HUDEP-2 (cell line): ENCODE results near the gene PTPN1.

Source experiments
- DNase-seq, 76 experiments: peaks; one replicate each; lab custom pipeline; 2025; ENCODE audit not compliant: unreplicated experiment in 76 of 76; lab: John Stamatoyannopoulos, UW

The PTPN1 gene

DNA sequence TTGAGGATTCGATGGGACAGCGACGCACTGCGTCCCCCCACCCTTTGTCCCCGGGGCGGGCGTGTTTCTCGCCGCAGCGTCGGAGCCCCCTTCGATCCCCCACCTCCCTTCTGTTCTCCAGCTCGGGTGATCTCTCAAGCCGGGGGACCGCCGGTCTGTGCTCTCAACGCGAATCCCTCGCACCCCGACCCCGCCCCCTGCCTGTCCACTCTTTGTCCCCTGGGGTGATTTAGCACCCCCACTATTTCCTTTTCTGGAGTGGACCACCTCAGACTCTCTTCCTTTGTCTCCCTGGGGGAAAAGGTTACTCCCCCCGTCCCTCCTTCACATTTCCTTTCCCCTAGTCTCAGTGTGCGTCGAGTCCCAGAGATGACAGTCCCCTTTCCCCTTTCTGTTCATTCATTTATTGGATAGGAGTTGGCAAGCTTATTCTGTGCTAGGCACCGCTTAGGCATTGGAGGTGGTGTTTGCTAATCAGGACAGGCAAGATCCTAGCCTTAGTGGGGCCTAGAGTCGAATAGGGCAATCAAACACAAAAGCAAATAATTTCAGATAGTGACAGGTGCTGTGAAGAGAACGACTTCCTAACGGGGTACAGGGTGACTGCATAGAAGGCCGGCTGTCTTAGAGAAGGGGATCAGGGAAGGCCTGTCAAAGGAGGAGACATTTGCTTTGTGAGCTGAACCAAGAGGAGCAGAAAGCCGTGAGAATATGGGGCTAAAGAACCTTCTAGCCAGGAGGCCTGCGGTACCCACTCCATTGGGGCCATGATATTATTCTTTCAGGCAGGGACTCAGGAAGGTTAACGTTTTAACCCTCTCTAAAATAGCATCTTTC is 741 bp downstream of the PTPN1 start:
- DNase-seq, result peak in 7 of 76 experiments; percentile 5 to 28 (median 15)

DNA sequence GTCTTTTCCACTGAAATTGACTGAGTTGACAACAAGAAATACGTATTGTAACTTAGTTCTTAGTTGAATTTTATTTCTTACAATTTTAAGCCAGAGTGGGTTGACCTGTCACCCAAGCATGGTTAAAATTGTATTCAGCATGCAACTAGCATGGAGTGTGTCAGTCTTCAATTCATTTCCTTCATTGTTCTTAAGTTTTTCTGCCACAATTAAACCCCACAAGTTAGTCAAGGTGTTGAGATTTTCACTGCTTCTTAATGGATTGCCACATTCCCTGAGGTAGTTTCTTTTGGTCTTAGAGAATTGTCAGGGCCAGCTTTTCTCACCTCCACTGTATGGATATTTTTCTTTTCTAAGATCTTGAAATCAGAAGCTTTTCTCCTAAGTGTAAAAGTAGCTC is 2.1 kb downstream of the PTPN1 start:
- DNase-seq, result no peak

DNA sequence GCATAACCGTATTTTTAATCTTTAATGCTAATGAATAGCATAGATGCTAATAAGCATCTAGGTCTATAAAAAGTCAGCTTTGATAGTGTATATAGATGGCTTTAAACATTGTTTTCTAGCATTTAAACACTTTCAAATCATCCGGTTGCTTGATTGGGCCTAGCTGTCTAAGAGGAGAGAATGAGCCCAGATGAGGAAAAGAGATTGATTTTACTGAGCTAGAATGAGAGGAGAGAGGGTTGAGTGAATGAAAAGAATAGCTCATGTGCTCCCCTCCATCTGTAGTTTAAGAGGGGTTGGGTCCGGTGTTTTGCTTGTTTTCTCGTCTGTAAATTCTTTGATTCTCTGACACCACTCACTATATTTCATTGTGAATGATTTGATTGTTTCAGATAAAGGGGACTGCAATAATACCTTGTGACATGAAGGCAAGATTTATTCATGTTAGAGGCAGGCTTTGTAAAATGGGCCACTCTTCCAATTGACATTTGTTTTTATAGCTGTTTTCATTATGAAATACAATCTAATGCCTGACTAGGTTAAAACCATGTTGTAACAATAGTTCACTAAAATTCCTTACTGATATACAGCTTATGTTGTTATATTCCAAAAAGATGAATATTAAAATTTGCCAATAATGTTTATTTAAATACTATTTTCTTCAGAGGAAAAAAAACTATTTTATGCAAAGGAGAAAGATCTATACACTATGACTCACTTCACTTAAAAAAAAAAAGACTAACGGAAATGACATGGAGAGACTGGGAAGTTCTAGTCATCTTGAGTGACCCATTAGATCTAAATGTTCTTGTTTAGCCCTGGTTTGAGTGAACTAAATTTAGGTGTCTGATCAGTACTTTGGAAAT is 3.2 kb downstream of the PTPN1 start:
- DNase-seq, result no peak

DNA sequence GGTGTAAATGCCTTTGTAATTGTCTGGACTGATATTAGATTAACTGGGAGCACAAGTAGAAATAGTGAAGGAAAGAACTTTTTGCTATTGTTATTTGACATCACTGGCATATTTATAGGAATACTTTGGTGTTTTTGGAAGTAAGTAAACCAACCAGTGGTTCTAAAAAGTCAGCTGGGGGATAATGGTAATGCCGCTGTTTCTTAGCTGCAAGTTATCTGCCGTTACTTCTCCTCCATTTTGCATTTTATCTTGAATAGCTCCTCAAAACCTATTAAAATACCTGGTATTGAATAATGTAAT is 3.8 kb downstream of the PTPN1 start:
- no peak for DNase-seq

DNA sequence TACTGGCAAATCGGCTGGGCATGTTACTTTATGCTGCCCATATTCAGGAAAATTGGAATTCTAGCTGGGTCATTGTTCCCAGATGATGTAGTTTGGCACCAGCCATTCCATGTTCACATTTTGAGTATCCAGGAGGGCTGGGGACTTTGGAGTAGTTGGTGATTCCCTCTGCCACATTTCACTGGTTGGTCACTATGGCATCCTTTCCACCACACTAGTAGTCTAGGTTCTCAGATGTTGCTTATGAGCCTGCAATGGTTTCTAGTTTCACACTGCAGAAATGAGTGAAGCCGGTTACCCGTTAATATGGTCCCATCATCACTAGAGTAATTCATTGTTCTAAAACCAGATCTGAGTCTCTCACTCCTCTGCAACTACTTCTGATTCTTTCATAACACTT is 4.6 kb downstream of the PTPN1 start:
- no peak for DNase-seq

DNA sequence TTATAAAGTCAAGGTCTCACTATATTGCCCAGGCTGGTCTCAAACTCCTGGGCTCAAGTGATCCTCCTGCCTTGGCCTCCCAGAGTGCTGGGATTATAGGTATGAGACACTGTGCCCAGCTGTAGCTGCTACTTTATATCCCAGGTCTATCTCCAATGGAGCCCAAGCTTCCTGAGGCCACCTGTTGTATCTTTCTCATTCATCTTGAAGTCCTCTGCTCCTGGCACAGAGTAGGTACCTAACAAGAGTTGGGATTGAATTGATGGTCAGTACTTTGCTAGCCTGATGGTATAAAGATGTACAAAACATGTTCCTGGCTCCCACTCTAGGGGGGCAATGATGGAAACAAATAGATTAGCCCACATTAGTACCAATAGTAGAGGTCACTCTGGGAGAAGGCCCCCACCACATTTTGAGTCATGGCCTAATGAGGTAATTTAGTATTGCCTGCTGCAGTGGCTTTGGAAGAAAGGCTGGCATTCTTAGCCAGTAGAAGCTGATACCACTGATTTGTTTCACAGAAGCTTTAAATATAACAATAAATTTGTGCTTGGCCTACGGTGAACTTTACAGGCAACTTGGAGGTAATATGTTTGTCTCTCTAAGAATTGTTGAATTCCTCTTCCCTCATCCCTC is 5.4 kb downstream of the PTPN1 start:
- no peak for DNase-seq

DNA sequence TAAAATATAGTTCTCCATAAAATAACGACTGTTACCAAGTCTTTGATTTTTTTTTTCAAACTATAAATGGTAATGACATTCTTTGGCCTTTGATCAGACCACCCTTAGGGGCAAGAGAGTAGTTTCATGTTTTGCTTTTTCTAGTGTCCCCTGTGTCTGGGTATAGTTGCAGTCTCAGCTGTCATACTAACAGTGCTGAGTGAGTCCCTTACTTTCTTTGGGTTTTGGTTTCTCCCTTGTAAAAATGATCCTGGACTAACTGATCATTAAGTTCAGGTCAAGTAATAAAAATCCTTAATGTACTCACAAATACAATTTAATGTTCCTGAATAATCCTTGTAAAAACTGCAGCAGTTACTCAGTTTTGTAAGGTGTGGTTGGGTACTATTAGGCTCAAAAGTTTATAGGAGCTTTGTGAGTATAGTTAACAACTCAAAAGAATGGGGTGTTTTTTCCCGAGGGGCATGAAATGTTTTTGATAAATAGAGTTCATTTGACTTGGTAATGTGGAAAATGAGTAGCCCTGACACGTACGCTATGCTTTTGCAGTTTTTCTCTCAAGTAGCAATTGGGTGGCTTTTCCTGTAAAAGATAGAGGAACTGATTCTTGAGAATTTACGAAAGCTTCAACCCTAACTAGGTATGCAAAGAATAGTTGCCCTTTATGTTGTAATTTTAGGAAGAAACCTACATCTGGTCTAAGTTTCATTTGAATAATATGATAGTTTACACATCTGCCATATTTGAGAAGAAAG is 6.2 kb downstream of the PTPN1 start:
- no peak for DNase-seq

DNA sequence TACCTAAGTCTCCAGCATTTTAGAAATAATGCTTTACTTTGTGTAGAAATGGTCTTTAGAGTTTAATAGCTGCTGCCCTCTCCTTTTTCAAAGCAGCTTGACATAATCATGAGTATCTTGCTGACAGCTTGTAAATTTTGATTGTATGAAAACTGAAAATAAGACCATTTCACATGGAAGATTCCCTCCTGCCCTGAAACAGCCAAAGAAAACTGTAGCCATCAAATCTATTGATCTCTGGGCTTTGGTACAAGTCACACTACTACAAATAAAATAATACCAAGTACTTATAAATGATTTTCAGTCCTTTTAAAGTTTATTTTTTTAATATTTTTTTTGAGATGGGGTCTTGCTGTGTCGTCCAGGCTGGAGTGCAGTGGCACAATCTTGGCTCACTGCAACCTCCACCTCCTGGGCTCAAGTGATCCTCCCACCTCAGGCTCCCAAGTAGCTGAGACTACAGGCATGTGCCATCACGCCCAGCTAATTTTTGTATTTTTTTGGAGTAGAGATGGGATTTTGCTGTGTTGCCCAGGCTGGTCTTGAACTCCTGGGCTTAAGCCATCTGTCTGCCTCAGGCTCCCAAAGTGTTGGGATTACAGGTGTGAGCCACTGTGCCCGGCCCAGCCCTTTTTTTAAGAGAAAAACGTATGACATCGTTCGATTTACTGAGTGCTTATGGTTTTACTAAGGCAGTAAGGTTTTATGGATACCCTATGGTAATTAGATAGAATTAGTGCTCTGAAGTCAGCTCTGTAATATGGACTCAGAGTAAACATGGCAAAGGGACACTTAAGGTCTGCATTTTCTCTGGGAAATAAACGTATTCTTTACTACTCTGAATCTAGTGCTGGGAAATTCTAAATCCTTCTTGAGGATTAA is 7.0 kb downstream of the PTPN1 start:
- DNase-seq, result no peak

DNA sequence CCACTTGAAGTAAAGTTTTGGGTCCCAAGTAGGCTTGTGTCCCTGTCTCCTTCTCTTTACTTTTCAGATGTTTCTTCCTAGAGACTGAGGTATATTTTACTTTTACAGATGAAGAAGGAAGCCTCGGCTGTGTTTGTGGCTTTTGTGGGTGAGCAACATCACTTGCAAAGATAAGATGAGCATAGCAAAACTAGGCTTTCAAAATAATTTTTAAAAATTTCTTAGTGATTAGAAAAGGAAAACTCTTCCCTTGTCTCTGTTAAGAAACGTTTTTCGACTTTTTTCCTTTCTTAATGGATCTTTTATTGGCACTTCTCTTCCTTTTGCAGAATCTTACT is 7.6 kb downstream of the PTPN1 start:
- DNase-seq, result peak in 3 of 76 experiments; percentile 5 to 16 (median 8)

DNA sequence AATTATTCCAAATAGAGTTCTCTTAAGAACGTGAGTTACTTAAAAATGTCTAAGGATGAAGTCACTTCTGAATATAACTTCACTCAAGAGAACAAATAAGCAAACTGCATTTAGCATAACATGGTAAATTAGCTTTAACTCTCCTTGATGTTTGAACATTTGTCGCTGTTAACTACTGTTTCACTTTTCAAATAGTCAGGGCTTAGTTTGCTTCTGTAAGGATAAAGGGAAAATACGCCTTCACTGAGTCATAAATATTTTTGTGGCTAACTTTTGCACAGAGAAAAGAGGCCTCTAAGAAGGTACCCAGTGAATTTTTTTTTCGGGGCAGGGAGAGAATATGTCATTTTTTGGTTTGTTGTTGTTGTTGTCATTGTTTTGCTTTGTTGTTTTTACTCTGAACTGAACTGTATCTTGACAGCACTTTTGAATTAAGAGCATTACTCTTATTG is 8.1 kb downstream of the PTPN1 start:
- no peak for DNase-seq

DNA sequence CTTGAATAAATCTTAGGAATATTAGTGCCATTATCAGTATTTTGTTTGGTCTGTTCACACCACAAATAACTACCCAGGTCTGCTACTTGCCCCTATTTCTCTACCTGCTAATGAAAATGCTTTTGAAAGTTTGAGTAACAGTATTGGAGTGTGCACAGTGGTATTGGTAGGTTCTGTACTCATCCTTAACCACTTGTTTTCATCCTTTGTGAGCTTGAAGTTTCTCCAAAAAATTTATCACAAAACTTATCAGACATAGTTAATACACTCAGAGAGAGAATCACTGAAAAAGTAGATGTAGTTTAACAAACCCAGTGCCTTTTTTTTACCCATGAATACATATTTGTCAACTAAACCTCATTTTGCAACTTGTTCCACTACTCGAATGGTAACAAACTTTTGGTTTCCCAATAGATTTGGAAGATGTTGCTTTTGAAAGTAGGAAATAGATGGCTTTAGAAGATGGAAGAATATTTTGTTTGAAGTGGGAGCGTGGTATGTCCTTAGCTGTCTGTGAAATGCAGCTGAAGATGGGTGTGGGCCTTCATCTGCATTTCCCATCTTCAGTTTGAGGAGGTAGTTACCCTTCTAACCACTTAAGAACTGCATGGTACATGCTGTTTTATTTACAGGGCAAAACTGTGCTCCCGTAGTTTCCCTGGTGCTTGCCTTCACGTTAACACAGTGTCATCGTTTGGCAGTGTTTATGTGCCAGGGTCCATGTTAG is 9.0 kb downstream of the PTPN1 start:
- peak in 5 of 76 experiments; percentile 12 to 35 (median 20) for DNase-seq

DNA sequence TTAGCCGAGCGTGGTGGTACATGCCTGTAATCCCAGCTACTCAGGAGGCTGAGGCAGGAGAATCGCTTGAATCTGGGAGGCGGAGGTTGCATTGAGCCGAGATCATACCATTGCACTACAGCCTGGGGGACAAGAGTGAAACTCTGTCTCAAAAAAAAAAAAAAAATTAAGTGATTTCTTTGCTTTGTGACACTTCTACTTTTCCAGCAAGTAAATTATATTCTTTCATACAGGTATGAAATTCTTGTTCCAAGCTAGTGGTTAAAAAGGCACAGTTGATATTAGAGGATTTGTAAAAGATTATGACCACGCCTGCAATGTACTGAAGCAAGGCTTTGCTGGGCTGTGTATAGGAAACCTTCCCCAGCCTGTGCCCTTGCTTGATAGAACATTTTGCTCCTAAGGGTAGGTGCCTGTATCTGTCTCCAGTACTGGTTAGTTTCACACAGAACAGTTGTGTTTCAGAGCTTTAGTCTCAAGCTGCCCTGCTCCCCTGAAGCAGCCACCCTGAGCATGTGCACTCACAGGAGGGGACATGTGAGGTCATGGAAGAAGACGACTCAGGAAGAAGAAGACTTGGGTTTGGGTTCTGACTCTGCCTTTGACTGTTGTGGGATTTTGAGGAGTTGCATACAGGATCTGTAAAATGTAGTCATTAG is 10.2 kb downstream of the PTPN1 start:
- no peak for DNase-seq

DNA sequence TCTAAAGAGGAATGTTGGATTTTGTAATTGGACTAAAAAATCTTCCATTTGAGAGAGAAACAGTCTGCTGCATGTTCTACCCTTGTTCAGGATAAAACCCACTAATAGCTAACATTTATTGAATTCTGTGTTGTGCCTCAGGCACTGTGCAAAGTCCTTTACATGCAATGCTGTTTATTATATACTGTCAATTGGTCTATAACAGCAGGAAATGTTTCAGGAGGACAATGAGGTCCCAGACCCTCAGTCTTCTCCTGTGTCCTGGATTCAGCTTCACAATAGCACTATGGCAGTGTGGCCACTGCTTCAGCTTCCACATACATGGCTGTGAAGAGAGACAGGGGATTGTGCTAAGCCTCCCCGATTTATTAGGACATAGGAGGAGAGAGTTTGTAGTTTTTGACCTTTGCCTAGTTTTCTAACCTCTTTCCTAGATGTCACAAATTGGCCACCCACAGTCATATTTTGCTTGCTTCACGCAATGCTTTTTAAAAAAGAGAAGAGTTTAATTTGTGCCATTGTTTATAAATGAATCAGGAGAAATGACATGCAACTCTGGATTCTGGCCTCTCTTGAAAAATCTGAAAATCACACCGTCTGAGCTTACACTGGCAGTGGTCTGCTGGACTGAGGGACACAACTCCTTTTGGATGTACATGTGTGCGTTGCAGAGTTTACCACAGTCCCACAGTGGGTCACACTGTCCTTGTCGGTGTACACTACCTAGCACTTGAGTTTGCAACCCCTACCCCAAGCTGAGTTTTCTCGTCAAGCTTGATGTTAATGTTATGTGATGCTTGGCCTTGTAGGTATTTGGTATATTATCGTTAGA is 11.3 kb downstream of the PTPN1 start:
- no peak for DNase-seq

DNA sequence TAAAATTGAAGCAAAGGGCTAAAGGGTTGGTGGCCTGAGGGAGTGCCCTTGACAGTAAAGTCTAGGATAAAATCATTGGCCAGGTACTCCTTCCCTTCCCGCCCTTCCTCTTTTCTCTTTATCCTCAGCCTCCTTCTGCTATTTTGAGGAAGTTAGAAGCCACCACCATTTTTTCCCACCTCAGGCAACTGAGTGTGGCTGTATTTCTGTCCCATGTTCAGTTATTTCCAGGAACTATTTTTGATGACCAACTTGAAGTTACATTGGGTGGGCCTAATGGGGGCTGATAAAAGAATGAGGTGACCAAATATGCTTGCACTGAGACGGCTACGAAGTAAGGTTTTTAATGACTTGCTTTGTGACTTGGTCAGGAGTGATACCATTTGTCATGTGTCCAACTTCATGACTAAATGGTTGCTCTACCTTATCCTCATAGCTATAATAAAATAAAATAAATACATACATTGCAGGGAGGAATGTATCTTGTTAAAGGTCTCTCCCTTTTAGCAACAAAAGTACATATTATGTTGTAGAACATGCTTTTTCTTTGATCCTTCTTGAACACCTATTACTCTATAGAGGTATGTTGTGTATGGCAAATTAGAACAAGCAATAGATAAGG is 12.0 kb downstream of the PTPN1 start:
- peak in 4 of 76 experiments; percentile 11 to 32 (median 20) for DNase-seq

DNA sequence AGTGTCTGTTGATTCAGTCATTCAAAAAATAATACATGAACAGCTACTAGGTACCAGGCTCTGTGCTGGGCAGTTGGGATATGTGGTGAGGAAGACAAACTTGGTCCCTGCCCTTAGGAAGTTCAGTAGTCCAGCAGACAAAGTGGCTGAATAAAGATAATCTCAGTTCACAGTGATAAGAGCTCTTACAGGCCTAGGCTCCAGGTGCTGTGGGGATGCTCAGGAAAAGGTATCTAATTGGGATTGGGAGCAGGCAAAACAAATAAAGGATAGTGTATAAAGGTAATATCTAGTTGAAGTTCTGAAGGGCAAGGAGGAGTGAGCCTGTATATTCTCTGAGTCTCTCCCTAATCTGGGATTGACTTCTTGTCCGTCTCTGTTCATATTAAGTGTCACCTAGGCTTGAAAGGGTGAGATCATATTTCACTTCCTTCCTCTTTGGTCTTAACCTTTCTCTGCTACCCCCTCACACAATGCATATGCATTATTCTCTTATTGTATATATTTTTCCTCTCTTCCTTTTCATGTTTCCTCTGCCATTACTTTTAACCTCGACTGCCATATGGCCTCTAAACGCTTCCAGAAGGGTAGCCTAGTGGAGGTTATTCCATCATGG is 13.5 kb downstream of the PTPN1 start:
- DNase-seq, result no peak

DNA sequence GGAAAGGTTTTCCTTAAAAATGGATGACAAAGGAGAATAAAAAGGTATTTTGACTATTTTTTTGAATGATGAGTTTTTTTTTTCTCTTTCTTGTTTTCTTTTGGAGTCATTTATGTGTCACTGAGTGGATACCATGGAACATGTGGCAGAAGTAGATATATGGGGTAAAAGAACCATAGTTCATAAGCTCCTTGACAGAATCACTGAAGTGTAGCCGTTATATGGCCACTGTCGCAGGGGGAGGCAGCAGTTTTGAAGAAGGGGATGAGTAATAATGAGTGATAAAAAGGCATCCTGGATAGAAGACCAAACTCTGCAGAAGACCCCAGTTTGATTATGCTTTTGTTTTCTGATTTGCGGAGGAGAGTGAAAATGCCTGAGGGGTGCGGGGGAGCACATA is 15.5 kb downstream of the PTPN1 start:
- no peak for DNase-seq

DNA sequence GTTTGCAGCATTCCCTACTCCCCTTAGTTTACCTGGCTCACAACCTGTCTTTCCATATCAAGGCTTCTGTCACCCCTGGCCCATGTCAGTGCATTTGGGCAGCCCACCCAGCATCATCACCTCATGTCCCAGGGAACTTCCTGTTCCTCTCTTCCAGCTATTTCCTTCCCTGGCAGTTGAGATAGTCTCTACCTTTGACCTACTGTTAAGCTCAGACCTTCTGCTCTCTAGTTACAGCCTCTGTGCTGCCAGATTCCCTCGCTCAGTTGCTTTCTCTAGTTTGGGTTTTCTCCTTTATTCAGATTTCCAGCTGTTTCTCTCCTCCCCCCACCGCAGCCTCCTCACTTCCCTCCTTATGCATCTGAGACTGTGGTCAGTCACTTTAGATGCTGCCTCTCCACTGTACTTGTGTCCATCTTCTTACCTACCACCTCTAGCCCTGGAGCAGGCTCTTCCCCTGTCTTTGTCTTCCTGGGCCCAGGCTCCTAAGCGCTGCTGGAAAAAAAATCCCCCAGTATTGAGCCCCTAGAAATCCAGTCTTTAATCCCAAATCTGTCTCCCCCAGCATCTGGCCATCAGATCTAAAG is 16.3 kb downstream of the PTPN1 start:
- no peak for DNase-seq
